Midbrain (tissue), 1 donor: ENCODE results near the gene NCS1.

Source experiments
- DNase-seq: peaks from one replicate; lab custom pipeline; 2025; lab: John Stamatoyannopoulos, UW

The NCS1 gene

DNA sequence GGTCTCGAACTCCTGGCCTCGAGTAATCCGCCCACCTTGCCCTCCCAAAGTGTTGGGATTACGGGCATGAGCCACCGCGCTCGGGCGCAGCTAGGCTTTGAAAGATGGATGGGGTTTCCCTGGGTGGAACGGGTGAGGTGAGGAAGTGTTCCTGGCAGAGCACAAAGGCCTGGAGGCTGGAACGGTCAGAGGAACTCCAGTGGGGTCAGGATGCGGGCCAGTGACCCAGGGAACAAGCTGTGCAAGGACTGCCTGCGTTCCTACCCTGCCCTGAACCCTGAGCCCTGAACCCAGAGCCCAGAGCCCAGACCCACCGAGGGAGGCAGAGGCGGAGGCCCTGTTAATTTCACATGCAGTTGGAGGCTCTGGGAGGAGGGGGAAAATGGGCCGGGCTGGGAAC lies 23.4 kb downstream of the NCS1 start:
- no peak for DNase-seq

DNA sequence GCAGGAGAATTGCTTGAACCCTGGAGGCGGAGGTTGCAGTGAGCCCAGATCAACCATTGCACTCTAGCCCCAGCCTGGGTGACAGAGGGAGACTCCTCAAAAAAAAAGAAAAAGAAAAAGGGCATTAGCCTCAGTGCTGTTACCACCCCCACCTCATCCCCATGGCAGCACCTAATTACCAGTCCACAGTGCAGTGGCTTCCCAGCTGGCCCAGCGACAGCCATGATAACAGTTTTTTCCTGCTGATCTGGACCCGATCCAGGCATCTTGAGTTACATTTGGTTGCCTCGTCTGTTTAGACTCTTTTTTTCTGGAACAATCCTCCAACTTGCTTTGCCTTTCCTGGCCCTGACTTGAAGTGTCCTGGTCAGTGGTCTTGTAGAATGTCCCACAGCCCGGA lies 24.4 kb downstream of the NCS1 start:
- no peak for DNase-seq

DNA sequence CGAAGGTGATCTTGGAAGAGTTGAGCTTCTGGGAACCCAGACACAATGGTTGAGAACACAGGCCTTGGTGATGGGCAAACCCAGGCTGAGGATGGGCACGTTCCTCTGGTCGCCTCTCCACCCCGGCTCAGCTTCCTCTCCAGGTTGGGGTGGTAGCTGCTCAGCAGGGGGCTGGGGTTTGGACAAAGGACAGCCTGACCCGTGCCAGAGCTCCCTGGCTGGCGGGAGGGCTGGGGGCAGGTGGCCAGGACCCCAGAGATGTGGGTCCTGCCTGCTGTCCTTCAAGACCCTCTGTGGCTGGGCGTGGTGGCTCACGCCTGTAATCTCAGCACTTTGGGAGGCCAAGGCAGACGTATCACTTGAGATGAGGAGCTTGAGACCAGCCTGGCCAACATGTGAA lies 25.2 kb downstream of the NCS1 start:
- no peak for DNase-seq

DNA sequence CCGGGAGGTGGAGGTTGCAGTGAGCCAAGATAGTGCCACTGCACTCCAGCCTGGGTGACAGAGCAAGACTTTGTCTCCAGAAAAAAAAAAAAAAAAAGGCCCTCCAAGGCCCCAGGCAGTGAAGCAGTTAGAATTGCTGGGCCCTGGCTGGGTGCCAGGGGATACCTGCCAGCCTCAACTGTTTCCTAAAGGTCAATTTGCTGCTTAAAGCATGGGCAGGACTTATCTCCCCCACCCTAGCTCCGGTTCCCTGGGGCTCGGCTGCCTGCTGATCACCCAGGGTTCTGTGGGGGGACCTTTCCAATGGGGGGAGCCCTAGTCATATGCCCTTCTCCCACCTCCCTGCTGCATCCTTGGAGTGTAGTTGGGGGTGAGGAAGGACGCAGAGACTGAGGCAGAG lies 25.7 kb downstream of the NCS1 start:
- DNase-seq, result no peak

DNA sequence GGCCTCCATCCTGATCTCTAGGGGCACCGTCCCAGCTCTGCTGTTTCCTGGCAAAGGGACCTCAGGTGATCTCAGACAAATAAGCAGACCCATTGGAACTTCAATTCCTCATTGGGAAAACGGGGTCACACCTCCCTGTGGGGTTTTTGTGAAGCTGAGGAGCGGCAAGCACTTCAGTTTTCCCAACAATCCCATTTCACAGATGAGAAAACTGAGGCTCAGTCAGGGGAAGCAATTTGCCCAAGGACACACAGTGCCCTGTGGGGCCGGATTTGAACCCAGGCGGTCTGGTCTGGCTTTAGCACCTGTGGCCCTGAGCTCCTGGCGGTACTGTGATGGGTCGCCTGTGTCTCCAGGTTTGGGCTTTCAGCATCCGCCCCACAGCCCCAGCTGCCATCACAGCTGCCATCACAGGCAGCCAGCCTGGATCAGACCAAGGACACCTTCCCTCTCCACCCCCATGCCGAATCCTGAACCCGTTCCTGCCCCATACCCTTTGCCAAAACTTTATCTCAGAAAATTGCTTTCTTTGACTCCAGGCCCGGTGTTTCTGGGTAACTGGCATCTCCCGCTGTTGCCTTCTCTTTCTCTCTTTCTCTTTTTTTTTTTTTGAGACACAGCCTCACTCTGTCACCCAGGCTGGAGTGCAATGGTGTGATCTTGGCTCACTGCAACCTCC lies 26.4 kb downstream of the NCS1 start:
- no peak for DNase-seq

DNA sequence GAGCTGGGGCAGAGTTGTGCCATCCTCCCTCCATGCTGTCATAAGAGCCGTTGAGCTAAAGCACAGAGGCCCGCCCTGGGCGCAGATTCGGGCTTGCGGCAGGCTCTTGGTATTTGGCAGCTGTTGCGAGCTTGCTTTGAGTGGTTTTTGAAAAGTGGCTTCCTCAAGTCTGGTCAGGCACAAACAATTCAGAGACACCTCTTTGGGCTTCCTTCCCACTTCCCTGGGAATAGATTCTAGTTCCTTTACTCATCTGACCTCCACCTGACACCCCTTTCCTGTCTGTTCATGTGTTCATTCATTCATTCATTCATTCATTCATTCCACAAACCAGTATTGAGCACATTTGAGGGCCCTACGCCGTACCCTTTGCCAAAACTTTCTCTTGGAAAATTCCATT lies 27.4 kb downstream of the NCS1 start:
- no peak for DNase-seq

DNA sequence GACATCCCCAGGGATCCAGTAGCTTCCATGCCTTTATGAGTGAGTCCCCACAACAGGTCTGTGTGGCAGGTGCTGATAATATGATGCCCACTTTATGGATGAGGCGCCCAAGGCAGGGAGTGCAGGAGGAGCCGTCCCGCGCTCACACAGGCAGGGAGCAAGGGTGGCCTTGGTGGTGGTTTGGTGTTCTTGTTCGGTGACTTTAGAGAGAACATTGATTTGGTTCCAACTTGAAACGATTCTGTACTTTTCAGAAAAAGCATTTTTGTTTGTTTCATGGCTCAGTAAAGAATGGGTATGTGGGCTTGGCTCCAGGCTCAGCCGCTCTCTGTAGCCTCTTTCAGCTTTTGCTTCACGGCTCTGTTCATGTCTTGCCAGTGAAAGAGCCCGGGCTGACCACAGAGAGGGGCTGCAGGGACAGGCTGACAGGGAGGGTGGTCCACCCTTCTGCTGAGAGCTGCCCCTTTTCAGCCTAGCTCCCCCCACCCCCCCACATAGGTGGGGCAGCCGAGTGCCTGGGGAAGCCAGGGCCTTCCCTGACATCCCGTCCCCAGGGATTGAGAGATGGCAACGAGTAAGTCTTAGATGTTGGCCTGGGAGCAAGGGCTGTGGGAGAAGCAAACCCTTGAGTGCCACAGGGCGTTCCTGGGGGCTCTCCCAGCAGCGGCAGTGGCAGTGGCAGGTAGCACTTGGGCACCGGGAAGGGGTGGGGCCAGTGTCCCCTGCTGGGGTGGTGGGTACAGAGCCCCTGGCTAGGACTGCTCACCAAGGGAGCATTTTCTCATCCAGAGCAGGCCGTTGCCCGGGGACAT lies 28.0 kb downstream of the NCS1 start:
- DNase-seq, result peak; percentile 68

DNA sequence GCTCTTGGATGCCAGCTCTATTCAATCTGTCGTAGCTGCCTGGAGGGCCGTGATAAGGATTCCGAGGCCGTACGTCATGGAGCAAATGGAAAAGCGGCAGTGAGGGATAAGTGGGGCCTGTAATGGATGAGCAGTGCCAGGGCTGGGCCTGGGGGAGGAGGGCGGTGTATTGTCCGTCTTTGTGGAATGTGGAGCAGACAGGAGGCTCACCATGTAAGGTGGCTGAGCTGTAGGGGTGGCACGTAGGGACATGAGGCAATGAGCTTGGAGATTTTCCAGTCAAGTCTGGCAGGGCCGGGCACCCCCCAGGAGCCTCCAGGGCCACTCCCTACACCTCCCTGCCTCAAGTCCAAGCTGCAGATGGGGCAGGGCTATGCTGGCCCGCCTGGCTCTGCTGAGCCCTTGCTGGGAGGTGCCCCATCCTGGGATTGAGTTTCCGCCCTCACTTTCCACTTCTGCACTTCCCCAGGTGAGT lies 29.2 kb downstream of the NCS1 start:
- no peak for DNase-seq

DNA sequence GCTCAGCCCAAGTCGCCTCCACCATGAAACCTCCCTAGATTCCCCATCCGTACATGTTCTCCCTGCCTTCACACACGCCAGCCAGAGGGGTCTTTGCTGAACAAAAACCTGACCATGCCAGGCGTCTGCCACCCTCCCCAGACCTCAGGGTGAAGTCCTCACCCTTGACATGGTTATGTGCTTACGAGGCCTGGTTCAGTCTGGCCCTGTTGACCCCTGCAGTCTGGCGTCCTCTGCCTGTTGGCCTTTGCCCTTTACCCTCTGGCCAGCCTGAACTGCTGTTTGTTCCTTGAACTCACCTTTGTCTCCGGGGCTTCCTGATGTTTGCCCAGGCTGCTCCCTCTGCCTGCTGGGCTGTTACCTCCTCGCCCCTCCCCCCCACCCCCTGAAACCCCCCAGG lies 29.8 kb downstream of the NCS1 start:
- DNase-seq, result no peak

DNA sequence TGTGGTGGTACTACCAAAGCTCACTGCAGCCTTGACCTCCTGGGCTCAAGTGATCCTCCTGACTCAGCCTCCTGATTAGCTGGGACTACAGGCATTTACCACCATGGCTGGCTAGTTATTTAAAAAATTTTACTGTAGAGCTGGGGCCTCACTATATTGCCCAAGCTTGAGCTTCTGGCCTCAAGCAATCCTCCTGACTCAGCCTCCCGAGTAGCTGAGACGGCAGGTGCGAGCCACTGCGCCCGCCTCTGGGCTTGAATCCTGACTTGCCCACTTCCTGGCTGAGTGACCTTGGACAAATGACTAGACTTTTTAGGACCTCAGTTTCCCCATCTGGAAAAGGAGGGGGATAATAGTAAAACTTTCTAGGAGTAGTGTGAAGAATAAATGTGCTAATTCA lies 32.1 kb downstream of the NCS1 start:
- DNase-seq, result no peak

DNA sequence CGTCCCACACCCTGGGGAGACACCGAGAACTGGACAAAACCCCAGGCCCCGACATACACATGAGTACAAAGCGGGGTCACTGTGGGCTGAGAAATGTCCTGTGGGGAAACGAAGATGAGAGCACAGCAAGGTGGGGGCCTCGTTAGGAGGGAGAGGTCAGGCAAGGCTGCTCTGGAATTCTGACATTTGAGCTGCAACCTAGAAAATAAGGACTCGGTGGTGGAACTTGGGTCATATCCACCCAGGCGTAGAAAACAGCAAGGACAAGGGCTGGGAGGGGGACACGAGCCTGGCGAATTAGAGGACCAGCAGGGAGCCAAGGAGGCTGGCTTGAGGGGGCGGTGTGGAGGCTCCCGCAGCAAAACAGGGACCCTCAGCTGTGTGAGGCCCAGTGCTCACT lies 32.8 kb downstream of the NCS1 start:
- no peak for DNase-seq

DNA sequence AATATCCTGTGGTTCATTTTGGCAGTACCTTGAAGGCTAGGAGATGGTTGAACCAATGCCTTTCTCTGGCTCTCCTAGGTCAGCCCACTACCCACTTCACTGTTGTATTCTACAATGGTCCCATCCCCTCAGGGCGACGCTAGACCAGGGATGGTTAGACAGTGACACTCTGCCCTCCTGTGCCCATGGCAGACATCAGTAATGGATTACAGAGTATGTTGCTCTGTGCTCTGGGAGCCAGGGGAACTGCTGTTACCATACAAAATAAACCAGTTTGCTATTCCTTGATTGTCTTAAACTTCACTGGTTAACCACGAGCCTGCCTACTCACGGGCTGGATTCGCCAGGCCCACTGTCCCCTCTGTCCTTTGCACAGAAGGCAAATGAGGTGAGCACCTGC lies 33.7 kb downstream of the NCS1 start:
- no peak for DNase-seq

DNA sequence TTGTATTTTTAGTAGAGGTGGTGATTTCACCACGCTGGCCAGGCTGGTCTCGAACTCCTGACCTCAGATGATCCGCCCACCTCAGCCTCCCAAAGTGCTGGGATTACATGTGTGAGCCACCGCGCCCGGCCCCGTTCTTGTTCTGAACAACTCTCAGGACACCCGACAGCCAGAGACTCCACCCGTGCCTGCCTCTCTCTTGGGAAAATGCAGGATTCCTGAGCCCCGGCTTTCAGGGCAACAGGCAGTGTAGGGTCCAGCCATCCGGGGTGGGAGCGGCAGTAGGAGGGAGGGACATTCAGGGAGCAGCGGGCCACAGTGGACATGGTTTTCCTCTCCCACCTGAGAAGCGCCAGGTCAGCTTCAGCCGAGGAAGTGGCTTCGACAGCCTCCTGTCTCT lies 34.4 kb downstream of the NCS1 start:
- DNase-seq, result no peak

DNA sequence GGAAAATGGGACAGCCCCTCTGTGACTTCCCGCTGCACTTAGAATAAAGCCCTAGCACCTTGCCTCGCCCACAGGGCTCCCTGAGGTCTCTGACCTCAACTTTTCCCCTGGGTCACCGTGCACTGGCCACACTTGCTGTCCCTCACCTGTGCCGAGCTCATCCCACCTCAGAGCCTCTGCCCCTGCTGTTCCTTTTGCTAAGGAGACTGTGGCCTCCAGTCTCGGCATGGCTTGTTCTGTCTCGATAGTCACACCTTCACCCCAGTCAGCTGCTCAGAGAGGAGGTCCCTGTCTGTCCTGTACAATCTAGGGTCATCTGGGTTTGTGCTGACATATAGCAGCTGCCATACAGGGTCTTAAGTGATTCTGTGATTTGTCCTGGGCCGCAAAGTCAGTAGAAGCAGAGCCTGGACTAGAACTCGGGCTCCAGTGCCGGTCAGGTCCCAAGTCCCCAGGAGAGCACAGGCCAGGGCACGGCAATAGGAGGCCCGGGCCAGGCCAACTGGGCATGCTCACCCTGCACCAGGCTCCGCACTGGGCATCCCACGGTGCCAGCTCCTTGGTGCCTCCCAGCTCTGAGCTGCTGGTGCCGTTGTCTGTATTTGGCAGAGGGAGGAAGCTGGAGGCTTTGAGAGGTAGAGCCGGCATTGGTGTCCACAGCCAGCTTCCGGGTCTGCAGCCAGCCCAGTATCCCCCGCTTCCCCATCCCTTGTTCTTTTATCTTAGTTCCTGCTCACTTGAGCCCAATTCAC lies 35.2 kb downstream of the NCS1 start:
- DNase-seq, result no peak

DNA sequence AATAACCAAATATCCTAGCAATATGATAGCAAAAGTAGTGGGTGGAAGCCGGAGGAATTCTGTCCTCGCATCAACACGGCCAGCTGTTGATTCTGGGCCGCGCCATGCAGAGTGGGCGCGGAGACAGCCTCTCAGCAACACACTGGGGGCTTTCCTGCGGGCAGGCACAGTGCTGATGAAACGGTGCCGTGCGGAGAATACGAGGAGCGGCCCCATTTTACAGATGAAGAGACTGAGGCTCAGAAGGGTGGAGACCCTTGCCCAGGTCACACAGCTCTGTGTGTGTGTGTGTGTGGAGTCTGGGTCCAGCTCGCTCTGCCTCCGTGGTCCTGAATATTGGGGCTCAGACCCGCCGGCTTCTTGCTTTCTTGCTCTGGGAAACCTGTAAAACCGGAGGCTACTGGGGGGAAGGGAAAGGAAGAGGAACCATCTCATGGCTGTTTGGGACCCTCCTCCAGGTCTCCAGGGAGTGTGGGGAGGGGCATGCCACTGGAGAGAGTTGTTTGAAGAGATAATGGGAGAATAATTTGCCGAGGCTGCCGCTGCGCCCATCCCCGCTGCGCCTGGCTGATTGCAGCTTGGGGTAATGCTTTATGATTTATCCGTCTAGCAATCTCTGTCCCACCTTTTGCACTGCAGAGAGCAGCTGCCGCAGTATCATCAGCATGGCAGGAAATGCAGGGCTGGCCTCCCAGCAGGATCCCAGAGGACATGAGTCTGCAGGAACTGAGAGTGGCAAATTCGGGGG lies 36.6 kb downstream of the NCS1 start:
- no peak for DNase-seq

DNA sequence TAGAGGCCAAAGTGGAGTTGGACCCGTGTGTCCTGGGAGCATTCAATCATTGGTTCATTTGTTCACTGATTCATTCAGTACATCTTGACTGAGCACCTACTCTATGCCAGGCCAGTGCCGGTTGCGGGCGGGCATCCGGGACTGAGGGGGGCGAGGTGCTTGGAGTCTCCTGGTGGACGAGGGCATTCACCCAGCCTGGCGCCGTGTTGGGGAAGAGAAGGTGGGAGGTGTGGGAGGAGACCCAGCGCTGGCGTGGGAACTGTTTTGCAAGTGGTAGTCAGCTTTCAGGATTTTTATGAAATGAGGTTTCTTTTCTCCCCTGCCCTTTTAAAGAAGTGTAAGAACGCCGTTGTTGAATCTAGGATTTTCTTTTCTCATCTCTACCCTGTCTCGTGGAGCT lies 37.2 kb downstream of the NCS1 start:
- no peak for DNase-seq

DNA sequence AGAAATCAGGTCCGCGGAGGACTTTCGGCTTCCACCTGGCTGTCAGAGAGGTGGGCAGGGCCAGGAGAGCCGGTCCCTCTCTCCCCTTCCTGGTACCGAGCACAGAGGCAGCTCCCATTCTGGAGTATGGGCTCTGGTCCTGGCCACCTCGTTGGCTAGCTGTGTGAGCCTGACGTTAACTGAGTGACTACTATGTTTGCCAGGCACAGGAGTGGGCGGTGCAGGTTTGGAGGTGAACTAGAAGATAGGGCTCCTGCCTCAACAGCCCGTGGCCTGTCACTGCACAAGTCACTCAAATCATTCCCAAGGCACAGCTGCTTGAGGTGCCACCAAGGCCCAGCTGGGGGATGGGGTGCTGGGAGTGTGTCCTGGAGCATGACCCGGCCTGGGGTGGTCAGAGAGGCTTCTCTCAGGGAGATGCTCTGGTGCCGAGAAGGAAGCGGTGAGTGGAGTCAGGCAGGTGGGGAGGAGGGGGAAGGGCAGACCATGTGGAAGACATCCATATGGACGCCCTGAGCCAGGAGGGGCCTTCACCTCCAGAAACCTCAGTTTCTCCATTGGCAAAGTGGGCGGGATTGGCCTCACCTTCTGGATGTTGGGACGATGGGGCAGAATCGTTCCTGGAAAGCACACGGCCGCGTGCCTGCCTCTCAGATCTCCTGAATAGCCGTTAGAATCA lies 39.5 kb downstream of the NCS1 start:
- no peak for DNase-seq

DNA sequence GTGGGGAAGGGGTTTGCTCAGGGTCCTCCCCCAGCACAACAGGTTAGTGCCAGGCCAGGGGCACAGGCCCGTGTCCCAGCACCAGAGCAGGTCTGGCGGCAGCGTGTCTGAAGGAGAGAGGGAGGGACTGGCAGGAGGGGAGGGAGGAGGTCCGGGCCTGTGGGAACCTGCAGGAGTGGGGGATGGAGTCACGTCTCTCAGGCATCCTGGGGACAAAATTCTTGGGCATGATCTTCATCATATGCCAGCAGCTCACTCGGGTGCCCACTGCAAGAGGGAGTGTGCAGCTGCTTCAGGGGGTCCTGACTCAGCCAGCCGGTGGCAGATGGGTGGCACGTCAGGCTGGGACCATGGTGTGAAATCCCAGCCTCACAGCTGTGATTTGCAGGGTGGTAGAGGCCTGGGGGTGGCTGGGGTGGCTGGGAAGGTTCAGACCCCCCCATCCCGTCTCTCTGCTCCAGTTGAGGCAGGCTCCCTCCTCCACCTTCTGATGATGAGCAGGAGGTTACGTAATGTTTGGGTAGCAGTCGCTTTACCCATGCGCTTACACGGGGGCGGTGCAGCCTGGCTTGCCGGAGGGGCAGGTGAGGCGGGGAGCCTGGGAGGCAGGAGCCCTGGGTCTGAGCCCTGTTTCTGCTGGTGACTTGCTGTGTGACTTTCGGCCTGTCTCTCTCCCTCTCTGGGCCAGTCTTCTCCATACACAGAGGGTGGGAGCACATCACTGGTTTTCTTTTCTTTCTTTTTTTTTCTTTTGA lies 40.5 kb downstream of the NCS1 start:
- no peak for DNase-seq

DNA sequence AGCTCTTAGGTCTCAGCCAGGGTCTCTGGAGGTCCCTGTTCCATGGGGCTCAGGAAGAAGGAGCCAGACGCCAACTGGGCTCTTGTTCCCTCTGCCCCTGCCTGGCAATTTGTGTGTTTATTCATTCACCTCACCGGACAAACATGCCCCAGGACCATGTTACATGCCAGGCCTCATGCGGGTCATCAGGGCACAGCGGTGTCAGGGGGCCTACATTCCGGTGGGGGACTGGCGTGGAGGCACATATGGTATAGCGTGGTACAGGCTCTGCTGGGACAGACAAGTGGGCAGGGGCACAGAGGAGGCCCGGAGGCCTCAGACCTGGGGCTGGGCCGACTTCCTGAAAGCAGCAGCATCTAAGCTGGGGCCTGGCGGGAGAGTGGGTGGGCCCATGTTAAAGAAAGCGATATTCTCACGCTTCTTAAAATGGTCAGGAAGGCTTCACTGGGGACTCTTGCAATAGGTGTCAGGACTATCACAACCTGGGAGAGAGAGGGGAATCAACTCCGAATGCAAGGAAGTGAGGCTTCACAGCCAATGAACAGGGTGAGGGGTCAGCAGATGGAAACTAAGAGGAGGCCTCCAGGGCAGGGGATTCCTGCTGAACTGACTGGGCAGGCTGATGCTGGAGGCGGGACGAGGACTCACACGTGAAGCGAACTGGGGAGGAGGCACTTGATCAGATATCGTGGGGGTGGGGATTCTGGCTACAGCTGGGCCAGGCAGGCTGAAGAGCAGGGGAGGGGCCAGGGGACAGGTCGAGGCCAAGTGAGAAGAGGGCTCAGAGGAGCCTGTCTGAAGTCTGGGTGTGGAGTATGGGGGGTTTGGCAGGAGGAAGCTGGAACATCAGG lies 41.9 kb downstream of the NCS1 start:
- no peak for DNase-seq

DNA sequence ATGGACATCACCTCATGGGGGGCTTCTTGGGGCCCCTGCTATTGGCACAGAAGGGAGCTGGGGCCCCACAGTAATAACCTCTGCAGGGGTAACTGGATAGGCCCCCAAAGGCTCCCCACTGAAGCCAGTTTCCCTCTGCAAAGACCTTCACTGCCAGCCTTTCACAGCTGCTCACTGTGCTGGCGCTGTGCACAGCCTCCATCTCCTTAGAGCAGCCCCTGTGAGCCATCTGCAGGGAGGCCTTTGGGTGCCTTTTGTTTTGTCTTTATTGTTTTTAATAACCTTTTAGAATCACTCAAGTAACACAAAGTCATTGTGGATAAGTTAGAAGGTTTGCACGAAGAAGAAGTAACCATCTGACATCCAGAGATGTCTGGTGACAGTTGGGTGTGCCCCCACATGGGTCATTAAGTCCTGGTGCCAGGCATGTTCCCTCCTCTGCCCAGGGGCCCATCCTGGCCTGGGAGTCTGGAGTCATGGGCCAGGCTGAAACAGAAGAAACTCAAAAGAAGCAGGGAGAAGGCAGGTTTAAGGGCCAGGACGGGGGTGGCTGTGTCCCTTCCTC lies 42.7 kb downstream of the NCS1 start:
- no peak for DNase-seq
